NCI-H774 (cell line): ENCODE results near the gene SERPINI1.

ENCODE experiments used
- DNase-seq: peaks from one replicate; lab custom pipeline; 2025; lab: John Stamatoyannopoulos, UW

The SERPINI1 gene

DNA sequence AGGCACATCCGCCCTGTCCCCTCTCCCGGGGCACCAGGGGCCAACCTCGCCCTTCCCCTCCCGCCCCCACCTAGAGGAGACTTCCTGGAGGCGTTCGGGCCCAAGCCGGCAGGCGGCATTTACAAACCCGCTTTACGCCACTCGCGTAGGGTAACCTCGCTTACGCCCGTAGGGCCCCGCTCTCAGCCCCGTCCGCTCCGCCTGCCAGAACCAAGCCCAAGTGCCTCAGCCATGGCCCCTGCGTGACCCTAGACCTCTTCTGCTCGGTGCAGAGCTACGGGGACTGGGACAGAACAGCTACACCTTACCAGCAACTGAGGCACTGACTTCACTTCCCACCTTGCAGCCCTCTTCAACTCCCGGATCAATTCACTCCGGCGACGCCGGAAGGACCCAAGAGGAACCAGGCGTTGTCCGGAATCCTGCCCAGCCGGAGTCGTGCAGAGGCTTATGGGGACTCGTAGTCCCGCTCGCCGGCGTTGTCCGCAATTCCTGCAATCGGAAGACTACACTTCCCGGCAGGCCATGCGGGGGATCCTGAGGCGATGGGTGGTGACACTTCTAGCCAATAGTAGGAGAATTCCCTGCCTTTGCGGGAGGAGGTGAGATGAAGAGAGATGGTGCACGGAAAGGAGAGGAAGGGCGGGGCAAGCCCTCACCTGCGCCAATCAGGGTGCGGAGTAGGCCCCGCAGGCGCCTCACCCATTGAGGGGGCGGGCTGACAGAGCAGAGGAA, 856 bp upstream of the SERPINI1 start, which contains the start of gene PDCD10:
Gene PDCD10, minus strand, starts transcription at position 395 of the 735 bp plus-strand sequence. CDS start 14,735 bp downstream, outside the sequence.
- DNase-seq, result peak; percentile 100

DNA sequence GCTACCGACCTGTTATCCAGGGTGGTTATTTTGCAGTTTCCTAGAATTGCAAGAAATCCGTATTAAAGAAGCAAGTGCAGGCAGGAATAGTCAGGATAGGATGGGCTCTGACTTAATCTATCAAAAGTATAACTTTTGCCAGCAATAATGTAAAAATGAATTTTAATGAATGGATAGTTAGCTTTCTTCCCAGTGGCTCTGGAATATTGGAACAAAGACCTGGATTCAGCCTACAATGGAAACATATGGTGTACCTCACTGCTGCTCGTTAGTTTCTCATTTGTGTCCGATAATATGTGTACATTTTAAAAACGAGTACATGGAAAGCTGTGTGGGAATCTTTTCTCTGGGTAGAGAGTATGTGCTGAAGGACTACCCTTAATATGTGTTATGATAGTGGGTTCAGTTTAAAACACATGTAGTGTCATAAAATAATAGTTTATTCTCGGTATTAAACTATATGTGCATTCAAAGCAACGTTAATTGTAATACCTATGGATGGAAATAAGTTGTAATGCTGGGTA, 805 bp downstream of the SERPINI1 start:
- no peak for DNase-seq

DNA sequence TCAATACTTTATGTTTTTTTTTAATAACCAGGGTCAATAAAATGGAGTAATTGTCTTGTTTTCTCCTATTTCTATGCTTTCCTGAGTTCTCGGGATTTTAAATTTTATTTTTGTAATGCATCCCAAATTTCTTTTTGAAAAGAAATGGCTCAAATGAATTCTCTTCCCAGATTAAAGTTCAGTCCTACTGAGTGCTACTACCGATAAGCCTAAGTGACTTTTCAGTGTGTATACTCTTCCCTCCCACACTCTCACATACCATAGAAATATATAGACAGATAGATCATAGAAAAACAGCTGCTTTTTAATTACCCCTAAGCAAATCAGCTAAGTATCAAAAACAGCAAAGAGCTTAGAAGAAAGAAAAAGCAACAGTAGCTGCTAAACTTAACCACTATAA, 1.5 kb downstream of the SERPINI1 start:
- DNase-seq, result no peak

GRCh38 chr3:167738037-167738436, 2.5 kb downstream of the SERPINI1 start:
- no peak for DNase-seq

- no peak for DNase-seq
Measured at GRCh38 chr3:167739190-167739810, 3.8 kb downstream of the SERPINI1 start.

GRCh38 chr3:167740961-167741587, 5.6 kb downstream of the SERPINI1 start:
- DNase-seq, result no peak

DNA sequence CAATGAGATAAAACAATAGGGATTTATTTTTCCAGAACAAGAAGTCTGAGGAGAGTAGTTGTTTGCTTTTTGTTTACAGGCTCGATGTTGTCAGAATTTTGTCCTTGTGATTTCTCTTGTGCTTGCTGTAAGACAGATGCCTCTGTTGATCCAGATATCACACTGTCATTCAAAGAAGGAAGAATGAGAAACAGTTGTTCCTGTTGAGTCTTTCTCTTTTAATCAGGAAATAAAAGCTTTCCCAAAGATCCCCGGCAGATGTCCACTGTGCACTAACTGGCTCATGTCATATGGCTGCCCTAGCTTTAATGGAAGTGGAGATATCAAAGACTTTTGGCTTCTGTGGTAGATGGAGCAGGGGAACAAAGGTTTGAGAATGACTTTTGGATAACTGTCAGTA, 6.8 kb downstream of the SERPINI1 start:
- no peak for DNase-seq

DNA sequence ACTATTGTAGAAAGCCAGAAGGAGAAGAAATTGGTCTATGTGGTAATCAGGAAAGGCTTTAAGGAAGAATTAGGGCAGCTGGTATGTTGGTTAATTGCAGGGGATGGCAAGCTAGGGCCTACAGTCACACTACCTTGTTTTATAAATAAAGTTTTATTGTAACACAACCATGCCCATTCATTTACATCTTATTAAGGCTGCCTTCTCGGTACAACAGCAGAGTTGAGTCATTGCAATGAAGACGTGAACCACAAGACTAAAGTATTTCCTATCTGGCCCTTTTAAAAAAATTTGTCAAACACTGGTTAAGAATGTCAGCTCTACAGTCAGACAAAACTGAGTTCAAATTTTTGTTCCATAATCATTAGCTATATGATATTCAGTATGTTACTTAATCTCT, 8.3 kb downstream of the SERPINI1 start:
- no peak for DNase-seq

GRCh38 chr3:167749209-167749608, 13.7 kb downstream of the SERPINI1 start:
- no peak for DNase-seq

DNA sequence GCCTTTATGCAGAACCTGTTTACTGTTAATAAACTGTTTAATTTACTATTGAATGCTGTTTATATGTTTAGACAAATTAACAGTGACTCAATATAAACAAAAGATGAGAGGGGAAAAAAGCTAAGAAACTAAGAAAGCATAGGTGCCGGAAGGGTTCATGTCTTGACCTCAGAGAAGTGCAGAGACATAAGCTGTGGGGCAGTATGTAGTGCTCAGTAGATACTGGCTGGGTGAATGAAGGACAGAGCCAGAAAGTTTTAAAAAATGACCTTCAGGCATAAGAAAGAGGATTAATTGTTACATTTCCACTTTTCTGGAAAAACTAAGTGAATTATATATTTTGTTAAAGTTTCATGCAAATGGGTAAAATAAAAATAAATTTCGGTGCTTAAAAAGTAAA, 14.2 kb downstream of the SERPINI1 start:
- no peak for DNase-seq

DNA sequence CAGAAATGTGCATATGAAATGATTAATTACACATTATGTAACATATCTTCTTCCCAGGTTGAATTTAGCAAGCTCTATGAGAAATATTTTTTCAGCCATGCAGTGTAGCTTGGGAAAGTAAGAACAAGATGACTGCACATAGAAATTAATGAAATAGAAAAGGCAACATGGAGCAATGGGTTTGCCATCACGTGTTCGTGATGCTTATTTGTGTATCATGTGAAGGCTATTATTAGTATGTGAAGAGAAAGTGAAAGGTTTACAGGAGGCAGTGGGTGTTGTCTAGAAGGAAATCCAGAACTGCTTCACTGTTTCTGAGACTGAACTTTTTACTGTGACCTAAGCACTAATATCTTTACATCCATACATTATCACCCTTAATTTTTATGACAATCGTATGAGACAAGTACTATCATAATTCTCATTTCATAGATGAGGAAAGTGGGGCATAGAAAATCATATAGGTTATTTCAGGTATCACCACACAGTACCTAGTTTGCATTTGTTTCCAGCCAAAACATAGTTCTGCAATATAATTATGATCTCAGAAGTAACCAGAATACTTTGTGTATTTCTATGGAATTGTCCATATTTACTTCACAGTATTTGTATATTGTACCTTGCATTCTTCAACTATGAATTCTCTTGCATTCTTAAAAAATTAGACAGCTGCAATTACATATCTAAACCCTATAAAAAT, 14.9 kb downstream of the SERPINI1 start:
- DNase-seq, result no peak

DNA sequence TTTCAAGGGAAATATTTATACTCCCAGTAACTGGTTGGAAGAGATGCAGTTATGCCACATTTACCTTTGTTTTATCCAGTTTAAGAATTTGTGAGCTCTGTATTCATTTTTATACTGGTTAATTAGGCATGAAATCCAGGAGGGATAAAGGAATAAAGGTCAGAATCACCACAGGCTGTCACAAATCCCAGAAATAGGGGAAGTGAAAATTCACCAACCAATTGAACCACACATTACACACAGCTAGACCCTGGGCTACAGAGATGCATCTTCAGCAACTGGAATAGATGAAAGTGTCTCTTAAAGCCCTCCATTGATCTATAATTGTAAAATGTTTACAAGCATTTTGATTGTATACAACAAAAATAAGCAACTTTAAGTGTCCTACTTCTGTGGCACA, 18.5 kb downstream of the SERPINI1 start:
- no peak for DNase-seq

- DNase-seq, result no peak
Measured at GRCh38 chr3:167761302-167761701, 25.8 kb downstream of the SERPINI1 start.

GRCh38 chr3:167762296-167762695, 26.8 kb downstream of the SERPINI1 start:
- DNase-seq, result no peak

GRCh38 chr3:167772992-167773391, 37.5 kb downstream of the SERPINI1 start:
- DNase-seq, result no peak

DNA sequence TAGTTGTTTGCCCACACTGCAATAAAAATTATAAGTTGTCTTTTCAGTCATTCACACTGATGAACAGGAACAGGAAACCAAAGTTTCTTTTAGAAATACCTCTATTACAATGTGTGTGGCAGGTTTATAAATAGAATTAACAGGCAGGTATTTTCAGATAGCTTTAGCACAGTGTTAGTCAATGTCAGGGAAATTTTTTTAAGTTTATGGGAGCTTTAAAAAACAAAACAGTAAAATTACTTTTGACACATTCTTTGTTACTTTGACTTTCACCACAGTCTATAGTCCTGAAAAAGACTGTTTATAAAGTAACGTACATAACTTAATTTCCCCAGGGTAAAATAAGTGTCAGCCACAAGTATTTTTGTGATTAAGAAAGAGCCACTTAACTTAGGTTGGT, 38.1 kb downstream of the SERPINI1 start:
- DNase-seq, result no peak

- DNase-seq, result no peak
Measured at GRCh38 chr3:167776066-167776685, 40.7 kb downstream of the SERPINI1 start.

DNA sequence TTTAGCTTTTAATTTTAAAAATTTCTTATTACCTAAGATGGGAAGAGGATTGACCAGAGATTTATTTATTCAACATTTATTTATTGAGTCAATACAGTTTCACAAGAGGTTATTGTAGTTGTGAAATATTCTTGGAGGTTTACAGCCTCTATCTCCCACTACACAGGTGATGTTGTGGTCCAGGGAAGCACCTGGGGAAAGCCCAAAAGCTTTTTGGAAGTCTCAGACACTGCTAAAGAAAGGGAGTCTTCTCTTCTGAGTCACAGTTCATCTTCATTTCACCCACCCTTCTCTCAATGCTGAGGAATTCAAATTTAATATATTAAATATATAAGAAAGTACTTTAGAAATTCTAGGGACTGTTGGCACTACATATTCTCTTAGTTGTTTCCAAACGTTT, 41.8 kb downstream of the SERPINI1 start:
- no peak for DNase-seq

DNA sequence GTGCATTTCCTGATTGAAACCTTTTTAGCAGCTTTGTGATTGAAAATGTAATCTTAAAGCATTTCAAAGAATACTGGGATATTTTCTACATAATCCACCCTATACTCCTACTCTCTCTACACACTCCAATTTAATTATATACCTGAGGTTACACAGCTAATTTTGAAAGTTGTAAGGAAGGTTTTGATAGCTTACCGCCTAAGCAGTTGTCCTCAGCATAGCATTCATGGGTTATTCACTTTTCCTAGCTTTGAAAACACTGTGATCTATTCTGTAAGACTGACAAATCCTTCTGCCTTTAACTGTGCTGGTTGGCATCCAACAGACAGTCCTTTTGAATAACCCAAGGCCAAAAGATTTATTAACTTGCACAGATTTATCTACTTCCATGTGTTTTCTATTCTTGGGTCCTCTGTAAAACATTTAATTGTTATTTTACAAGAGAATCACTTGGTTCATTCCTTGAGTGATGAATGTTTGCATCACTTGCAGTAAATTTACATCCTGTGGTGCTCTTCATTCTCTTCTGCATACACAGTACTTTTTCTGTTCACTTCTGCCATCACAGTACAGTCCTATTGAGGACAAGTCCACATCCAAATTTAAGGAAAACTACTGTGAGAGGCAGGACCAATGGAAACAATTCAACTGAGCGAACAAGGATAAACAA, 44.8 kb downstream of the SERPINI1 start:
- DNase-seq, result peak; percentile 31

- DNase-seq, result no peak
Measured at GRCh38 chr3:167783781-167784180, 48.3 kb downstream of the SERPINI1 start.

- DNase-seq, result no peak
Measured at GRCh38 chr3:167785790-167786189, 50.3 kb downstream of the SERPINI1 start.
